Measurements from ENCODE around the gene XCL2. TPM values are rescaled to one million over a fixed set of nuclear protein-coding genes. Genes with fewer than 3 reads are reported as not detected.

The XCL2 gene
- not detected in 2 replicates for total RNA-seq

GRCh38 chr1:168543840-168544498 is at the start of gene XCL2:
Gene XCL2, minus strand, starts transcription at chr1:168543997. Its CDS starts 33 bp downstream, at chr1:168543964.

GRCh38 chr1:168576245-168576688 is 32.5 kb upstream of the XCL2 start, which contains the start of gene XCL1:
Gene XCL1, plus strand, starts transcription at chr1:168576605. Its CDS starts 33 bp downstream, at chr1:168576638.

Other genes starting within 250 kb of the XCL2 start
- not detected in 2 replicates for gene XCL1, start 32.6 kb upstream of the XCL2 start, total RNA-seq
- gene DPT, start 185.2 kb upstream of the XCL2 start, total RNA-seq: not detected in 2 replicates